NCI-H2107 treated with DMSO at 0.1 percent for 48 hours (cell line): Measurements from ENCODE around the gene NME2.

Source experiments
- DNase-seq: peaks from one replicate; lab custom pipeline; 2025; ENCODE audit not compliant: unreplicated experiment; lab: John Stamatoyannopoulos, UW

Gene NME2

DNA sequence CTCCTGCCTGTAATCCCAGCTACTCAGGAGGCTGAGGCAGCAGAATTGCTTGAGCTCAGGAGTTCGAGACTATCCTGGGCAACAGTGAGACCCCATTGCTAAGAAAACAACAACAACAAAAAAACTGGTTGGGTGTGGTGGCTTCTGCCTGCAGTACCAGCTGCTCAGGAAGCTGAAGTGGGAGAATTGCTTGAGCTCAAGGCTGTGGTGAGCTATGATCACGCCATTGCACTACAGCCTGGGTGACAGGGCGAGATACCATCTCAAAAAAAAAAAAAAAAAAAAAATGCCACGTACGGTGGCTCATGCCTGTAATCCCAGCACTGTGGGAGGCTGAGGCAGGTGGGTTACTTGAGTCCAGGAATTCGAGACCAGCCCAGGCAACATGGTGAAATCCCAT is 34.1 kb downstream of the NME2 start:
- no peak for DNase-seq

GRCh38 chr17:51200846-51201245 is 34.6 kb downstream of the NME2 start:
- DNase-seq: no peak

- DNase-seq: no peak
Measured at GRCh38 chr17:51203838-51204237, 37.6 kb downstream of the NME2 start.

- no peak for DNase-seq
Measured at GRCh38 chr17:51214920-51215319, 48.7 kb downstream of the NME2 start.

- DNase-seq: no peak
Measured at GRCh38 chr17:51217946-51218345, 51.7 kb downstream of the NME2 start.

DNA sequence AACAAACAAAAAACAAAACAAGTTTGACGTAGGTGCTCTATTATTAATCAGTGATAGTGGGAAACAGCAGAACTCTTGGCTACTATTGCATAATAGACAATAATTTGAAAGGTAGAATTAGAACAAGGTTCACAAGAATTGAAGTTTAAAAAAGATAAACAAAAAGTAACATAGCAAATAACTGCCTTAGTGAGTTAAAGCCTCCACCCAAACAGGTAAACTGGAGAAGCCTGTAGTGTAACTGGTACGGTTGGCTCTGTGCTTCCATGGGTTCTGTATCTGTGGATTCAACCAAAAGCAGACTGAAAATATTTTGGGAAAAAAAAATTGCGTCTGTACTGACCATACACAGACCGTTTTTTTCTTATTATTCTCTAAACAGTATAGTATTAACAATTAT is 55.1 kb downstream of the NME2 start:
- no peak for DNase-seq
